HG03175 (cell line): ENCODE results near the gene LEMD3.

Experiments
- ATAC-seq: cut with Tn5 transposase; IDR thresholded peaks from one replicate; pipeline ENCODE4 v1.9.1; 2021; ENCODE audit warnings: mild to moderate bottlenecking, moderate library complexity; ENCODE audit not compliant: unreplicated experiment

LEMD3 gene

DNA sequence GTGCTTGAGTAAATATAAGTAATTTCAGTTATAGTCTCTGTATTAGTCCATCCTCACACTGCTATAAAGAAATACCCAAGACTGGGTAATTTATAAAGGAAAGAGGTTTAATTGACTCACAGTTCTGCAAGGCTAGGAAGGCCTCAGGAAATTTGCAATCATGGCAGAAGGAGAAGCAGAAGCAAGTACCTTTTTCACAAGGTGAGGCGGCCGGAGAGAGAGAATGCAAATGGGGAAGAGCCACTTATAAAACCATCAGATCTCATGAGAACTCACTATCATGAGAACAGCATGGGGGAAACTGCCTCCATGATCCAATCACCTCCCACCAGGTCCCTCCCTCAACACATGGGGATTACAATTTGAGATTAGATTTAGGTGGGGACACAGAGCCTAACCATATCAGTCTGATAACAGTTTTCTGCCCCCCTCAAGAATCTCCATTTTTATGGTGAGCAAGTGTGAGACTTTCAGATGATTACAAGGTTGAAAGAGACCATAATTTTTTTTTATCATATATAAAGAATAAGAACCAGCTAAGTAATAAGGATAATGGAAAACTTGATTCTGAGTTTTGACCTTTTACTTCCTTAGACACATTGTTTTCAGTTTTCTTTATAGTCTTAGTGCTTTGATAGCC is 35.6 kb downstream of the LEMD3 start:
- no peak for ATAC-seq

DNA sequence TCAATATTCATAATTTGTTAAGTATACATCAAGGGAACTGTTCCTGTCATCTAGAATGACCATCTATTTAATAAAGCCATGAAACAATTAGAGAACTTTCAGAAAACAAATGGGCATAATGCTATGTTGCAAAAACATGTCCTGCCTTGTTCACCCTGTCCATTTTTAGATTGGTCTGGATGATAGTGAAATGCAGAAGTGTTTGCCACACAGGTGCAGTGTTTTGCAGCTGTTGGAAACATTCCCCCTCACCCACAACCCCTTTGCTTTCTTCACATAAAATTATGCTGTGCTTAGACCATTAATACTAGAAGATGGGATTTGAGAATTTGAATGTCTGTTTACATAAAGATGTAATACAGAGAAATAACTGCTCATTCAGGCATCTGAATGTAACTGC is 36.5 kb downstream of the LEMD3 start:
- ATAC-seq = peak; percentile 52

DNA sequence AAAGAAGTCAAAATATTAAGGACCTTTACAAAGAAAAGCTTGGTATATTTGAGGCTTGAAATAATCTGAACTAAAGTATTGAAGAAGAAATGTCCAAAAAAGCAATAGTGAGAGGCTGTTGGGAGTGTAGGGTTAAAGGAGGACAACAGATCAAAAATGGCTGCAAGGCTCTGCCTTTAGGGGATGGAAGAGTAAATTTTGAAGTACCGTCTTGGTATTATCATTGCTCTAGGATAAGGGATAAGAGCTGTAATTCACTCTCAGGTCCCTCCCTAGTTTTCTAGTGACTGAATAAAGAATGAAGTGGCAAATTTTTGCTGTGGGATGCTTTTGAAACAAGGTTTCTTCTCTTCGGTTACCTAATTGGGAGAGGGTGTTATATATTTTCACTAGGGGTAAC is 38.7 kb downstream of the LEMD3 start:
- ATAC-seq = no peak

DNA sequence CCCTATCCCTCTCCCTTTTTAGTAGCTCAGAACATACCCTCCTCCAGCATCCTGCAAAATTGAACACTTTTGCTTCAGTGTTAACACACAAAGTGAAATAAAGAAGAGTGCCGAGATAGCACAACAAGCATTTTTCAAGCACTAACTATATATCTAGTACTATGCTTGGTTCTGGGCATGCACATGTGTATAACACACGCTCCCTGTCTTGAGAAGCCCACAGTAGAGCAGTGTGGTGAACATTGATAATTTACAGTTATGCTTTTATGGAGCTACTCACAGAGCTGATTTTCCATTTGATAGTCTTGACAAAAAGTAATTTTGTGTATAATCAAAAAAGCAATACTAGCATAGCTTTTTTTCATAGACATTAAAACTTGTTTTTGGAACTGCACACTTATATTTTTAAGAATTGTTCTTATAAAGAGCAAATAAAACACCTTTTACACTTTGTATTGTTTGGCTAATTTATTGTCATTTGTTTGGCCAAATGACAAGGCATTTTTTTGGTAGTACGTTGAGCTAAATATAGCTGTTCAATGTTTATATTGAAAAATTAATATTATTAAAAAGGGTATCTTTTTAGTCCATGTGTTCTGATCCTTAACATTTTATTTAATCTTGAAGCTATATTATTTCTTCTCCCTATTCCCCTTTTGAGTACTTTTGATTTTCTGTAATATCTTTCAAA is 39.7 kb downstream of the LEMD3 start:
- no peak for ATAC-seq

DNA sequence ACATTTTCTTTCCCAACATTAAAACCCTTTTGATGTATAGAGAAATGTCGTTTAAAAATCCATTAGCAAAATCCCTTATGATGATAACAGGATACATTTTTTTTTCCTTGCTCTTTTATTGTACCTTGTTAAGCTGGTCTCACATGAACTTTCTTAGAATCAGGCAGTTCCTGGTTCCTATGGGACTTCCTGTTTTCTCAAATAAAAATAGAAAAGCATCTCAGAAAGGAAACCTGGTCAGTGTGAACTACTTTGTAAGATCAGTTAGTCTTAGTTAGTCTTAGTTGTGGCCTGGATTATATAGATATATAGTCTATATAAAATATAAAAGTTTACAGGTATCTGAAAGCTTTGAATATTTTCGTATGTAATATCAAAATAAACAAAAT is 40.3 kb downstream of the LEMD3 start:
- peak; percentile 79 for ATAC-seq

DNA sequence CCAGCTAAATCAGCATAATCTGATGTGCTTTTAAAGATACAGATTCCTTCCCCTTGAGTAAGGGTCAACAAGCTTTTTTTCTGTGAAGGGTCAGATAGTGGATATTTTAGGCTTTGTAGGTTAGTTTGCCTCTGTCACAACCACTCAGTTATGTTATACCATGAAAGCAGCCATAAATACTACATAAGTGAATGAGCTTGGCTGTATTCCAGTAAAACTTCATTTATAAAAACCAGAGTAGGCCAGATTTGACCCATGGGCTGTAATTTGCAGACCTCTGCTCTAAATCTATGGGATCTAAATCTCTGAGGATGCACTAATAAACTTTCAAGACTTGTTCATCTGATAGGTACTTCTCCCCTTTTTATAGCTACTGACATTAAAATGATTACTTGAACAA is 47.7 kb downstream of the LEMD3 start:
- no peak for ATAC-seq

DNA sequence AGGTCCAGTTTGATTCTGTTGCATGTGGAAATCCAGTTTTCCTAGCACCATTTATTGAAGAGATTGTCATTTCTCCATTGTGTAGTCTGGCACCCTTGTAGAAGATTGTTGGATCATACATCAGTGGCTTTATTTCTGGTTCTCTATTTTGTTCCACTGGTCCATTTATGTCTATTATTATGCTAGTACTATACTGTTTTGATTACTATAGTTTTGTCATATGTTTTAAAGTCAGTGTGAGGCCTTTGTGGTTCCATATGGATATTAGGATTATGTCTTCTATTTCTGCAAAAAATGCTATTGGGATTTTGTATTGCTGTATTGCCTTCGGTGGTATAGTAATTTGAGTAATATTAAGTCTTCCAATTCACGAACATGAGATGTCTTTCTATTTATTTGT is 51.4 kb downstream of the LEMD3 start:
- ATAC-seq = no peak

DNA sequence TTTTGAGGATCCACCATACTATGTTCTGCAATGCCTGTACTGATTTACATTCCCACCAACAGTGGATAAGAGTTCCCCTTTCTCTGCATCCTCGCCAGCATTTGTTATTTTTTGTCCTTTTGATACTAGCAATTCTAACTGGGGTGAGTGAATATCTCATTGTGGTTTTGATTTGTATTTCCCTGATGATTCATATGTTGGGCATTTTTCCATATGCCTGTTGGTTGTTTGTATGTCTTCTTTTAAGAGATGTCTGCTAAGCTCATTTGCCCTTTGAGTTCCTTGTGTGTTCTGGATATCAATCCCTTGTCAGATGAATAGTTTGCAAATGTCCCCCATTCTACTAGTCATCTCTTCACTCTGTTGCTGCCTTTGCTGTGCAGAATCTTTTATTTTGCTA is 60.1 kb downstream of the LEMD3 start:
- ATAC-seq = no peak

DNA sequence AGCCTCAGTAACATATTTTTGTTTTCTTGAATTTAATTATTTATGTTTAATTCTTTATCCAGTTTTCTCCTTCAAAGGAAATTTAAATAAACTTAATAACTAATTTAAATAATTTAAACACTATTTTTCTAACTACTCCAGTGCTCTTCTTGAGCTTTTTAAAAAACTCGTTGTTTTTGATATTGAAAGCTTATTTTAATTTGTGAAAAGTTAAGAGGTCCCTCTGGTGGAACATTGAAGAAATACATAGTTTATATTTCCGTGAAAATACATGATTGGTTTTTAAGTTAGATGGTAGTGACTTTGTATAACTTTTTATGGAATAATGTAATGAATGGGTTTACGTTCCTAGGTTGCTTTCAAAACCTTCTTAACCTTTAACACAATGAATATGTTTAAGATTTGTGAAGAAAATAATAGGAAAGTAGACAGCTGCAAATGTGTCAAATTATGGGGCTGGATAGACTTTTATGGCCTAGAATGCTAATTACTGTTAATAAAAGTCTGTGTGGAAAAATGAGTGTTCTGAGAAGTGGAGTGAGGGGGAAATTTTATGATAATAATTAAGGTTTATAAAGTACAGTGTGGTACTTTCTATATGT is 63.2 kb downstream of the LEMD3 start:
- ATAC-seq = no peak

DNA sequence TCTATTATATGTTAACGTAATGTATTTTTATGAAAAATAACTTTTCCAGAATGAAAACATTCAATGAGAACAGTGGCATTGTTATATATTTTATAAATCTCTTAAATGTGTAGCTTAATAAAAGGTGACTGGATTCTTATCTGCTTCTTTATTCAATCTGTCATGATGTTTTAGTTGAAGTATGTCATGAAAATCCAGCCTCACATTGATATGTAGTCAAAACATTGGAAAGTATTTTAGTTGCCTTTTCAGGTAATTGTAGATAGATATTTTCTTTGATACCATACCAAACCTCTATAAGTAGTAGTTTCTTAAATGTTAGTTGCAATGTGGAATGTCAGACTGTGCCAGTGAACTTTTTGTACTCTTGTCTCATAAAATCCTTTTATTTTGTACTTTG is 67.8 kb downstream of the LEMD3 start:
- no peak for ATAC-seq

DNA sequence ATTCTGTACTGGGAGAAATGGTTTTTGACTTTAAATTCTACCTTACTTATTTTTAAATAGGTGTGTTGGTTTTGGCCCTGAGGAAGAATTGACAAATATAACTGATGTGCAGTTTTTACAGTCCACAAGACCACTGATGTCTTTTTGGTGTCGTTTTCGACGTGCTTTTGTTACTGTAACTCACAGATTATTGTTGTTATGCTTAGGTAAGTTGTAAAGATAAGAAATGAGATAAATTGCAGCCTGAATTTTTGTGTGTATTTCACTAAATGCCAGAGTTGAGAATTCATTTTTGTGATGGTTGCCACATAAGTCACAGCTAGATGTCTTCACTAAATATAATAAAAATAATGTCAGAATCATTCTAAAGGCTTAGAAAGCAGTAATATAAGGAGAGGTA is 69.2 kb downstream of the LEMD3 start:
- ATAC-seq = no peak

DNA sequence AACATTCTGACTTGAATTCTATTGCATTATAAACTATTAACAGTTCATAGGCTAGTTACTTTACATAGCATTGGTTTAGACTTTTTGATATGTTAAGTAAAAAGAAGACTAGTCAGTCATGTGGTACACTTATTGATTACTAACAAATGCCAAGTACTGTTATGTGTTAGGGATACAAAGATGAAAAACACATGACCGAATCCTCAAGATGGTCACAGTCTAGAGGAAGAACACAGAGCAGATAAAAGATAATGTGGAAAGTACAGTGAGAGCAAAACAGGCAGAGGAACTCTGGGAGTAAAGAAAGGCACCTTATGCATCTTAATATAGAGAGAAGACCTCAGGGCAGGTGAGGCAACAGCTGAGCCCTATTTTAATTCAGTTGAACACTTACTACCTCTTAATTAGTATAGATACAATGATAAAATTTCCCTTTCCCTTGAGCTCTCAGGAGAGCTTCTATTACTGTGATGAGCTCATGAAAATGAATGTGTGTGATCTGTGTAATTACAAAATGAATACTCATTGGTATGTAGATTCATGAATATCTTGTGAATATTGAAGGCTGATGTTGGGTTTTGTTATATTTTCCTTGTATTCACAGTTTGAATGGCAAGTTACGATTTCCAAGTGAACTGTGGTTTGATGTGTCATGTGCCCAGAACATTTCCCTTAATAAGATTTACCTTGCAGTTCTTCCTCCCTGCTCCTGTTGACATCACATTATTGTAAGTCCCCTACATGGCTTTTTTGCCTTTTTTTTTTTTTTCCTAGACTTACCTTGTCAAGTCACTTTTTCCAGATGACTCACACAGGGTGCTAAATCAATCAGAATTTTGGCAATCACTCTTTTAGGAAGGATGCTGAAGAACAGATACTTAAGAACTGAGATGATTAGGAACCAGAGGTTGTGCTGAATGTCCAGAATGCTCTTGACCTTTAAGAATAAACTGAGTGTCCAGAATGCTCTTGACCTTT is 79.6 kb downstream of the LEMD3 start:
- no peak for ATAC-seq

DNA sequence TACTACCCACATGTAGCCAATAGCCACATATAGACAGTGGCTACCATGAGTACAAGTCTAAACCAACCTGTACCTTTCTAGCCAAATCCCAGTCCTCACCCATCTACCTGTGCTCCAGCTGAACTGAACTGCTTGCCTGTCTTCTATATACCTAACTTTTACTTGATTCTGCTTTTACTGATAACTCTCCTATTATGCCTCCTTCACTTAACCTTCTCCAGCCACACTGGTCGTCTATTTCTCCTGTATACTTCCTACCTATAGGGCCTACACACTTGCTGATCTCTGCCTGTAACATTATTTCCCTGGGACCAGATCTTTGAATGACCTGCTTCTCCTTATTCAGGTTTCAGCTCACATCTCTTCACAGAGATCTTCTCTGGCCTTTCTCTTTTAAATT is 83.1 kb downstream of the LEMD3 start:
- ATAC-seq = no peak

DNA sequence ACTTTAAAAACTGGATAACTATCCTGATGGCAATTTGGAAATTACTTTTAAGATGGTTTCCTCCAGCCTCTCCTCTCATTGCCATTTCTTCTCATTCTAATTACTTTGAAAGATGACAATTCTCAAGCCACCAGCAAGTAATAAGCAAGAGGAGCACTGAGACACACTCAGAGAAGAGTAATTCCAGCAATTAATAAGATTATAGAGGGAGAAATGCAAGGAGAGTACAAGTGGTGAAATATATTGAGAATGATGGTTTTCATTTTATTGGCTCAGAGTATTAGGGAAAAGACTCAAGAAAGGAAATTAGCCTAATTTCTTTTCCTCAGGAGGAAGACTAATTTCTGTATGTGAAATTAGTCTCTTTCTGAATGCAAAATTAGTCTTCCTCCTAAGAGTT is 88.6 kb downstream of the LEMD3 start:
- no peak for ATAC-seq

DNA sequence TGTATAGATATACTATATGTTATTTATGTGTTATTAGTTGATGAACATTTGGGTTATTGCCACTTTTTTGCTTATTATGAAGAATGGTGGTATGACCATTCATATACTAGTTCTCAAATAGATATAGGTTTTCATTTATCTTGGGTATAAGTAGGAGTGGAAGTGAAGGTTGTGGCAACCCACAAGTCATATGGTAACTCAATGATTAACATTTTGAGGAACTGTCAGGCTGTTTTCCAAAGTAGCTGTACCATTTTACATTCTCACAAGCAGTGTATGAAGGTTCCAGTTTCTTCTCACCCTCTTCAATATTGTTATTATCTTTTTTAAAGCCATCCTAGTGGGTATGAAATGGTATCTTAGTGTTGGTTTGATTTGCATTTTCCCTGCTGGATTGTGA is 90.1 kb downstream of the LEMD3 start:
- peak; percentile 82 for ATAC-seq

DNA sequence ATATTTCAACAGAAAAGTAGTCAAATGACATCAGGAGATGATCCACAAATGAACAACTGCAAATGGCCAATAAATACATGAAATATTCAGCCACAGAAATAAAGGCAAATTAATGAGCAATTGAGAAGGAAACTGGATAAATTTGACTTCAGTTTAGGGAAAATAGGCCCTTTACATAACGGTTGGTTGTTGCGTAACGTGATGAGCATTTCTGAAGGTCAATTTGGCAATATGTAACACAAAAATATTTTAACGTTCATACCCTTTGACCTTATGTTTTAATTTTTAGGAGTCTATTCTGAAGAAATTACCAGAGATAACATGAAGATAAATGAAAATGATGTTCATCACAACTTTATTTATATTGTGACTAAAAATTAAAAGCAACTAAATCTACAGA is 94.4 kb downstream of the LEMD3 start:
- no peak for ATAC-seq

DNA sequence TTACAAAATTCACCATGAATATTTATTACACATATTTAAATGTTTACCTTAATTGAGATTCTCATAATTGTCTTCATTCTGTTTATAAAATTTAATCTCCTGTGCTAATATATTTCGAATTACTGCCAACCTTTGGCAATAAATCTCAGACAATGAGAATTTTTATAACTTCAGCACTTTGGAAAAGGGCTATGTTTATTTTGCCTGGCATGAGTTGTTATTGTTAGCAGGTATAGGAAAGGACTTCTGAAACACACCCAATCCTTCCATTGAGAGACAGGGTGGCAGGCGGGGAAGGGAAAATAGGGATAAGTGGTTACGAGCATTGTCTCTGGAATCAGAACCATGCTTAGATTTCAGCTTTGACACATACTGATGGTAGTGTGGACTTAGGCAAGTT is 97.0 kb downstream of the LEMD3 start:
- ATAC-seq = no peak

DNA sequence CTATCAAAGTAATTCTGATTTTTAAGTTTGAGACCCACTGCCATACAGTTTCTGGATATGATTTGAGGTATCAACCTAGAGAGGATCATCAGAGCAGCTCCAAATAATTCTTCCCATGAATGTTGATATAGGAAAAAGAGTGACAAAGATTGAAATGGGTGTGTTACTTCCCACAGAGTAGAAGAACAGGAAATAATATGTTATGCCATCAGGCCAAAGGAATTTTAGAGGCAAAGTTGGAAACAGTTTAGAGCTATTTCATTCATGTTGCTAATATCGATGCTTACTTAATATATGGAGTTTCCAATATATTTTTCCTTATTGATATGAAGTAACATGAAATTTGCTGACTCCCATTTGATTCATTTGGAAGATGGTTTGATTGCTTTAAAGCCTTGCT is 100.2 kb downstream of the LEMD3 start:
- ATAC-seq = no peak

DNA sequence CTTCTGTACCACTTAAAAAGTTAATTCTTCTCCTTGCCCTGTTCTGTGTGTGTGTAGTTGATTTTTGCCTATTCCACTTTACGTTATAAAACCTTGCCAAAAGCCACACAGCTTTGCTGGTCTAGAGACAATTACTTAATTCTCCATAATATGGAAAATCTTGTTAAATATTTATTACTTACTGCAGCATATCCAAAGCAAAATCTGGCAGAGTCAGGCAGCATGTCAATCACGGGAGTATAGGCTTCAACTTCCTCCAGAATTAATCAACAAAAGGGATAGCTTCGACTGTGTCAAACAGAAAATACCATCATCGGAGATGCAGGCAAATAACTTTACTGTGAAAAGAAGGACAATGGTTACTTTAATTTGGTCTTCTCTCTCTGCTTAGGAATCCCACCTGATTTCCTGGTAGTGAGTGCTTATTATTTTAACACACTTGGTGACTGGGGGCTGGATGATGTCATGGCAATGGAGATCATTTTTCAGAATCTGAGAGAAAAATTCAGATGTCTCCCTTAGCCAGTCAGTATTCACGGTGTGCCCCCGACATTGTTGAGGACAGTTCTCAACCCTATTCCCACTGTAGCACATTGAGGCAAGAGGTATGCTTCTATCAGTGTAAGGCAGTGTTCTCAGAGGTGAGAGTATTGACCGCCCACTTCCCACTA is 105.4 kb downstream of the LEMD3 start:
- no peak for ATAC-seq

DNA sequence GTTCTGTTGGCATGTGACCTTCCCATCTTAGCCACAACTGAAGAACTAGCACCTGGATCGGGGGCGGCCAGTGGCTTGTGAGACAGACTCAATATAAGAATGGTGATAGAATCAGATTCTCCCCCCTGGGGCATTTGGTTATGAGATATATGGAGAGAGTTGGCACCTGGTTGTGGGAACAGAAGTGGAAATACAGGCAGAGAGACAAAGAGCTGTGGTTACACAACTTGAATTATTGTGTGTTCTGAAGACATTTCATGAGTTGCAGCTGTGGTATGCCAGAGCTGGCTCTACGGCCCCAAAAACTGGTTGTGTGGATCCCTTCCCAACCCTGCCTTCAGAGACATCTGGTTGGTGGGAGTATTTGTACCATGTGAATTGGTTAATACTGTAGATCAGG is 106.2 kb downstream of the LEMD3 start:
- no peak for ATAC-seq
